ENCODE measurements around the gene CLDN6. TPM values are rescaled to one million over a fixed set of nuclear protein-coding genes. Genes with fewer than 3 reads are reported as not detected.
A peak's percentile ranks its signal among the peaks of the same experiment; 100 is the strongest.

CLDN6 gene
- total and polyA plus RNA-seq, 2 of the 13 experiments (the other 11 are each of a cell fraction or from before 2014, with no cell fraction given) = 5.9 to 7.6 TPM

DNA sequence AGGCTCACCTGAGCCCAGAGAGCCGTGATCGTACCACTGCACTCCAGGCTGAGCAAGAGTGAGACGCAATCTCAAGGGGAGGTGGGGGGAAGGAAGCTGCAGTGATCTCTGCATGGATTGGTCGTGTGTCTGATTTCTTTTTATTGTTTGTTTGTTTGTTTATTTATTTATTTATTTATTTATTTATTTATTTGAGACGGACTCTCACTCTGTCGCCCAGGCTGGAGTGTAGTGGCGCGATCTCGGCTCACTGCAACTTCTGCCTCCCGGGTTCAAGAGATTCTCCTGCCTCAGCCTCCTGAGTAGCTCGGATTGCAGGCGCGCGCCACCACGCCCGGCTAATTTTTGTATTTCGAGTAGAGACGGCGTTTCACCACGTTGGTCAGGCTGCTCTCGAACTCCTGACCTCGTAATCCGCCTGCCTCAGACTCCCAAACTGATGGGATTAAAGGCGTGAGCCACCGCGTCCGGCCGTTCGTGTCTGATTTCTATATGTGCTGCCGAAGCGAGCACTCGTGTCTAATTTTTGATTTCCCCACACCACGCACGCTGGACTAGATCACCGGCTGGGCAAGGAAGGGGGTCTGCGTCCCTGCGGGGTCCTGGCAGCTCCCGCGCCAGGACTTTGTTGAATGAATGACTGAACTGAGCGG is 1.7 kb upstream of the CLDN6 start:
- H3K79me2 ChIP-seq (ENCODE audit: insufficient read depth, low read length) = peaks cover 5% of the 10 kb centered on the region
- ATAC-seq (no peak), DNase-seq (ENCODE audit: low spot score) (no peak), FAIRE-seq (no peak)
- peak overlapping the region; percentile 60 to 93 (median 76); a peak in 5 of 6 replicates for H3K4me3 ChIP-seq (replicated peaks in 1 of 3; ENCODE audit: insufficient read depth in 1 of 3, low read depth in 2 of 3, low read length in 3 of 3)
- peak overlapping the region; percentile 74 for H3K4me2 ChIP-seq (ENCODE audit: low read depth, low read length)
- H3K36me3 ChIP-seq (replicated peaks in 1 of 2; ENCODE audit: control insufficient read depth in 1 of 2, insufficient read depth in 2 of 2, low read length in 2 of 2) = no peaks in the 10 kb centered on the region; a peak in 1 of 5 replicates
- H3K9ac ChIP-seq (ENCODE audit: insufficient read depth, low read depth, low read length) = peak overlapping the region; percentile 62; the same call in 1 of the 2 replicates
- peaks cover 72% of the 10 kb centered on the region for H3K4me1 ChIP-seq (ENCODE audit: insufficient read depth, low read length)
- intact Hi-C loops (cut with micrococcal nuclease; ENCODE audit: unreplicated experiment) (no loop called here), in situ Hi-C loops (cut with HindIII; ENCODE audit: extremely low pct_ligation_motif_present, low pct_unique_long_range_greater_than_20kb) (no loop called here)
- BruUV-seq (replicated peaks) = TSS peak; percentile 61
- H3K9me3 ChIP-seq (ENCODE audit: low read length) = no peaks in the 10 kb centered on the region
- CTCF ChIA-PET (ENCODE audit: low intra/inter-chr PET ratio, low total read pairs) = interaction anchor here (0.8 kb wide), 1 partner anchor 14 kb away, joined by 3 read pairs; no protein-coding TSS in a partner anchor
- no peaks in the 10 kb centered on the region; a peak in 2 of 5 replicates for H3K27me3 ChIP-seq (ENCODE audit: control insufficient read depth in 1 of 2, insufficient read depth in 2 of 2, low read length in 2 of 2)
- H4K20me1 ChIP-seq (ENCODE audit: insufficient read depth, low read length) = peaks cover 26% of the 10 kb centered on the region; the same call in 1 of the 2 replicates
- WGBS (ENCODE audit: low lambda C conversion rate) = 50% methylated on average over 31 of the region's 40 CpGs
- no peak overlapping the region for H2AFZ ChIP-seq (ENCODE audit: low read length)
- peak overlapping the region; percentile 57 for H3K27ac ChIP-seq (ENCODE audit: extremely low read length, insufficient read depth, low read length)
- POLR2A ChIA-PET = interaction anchor here (0.9 to 18.8 kb wide), 12 partner anchors 8 to 139 kb away, joined by 3 to 750 read pairs (median 12); partner anchors contain the start of genes CLDN9, IL32, PAQR4 and PKMYT1
- no peak for TF ChIP-seq ZNF10 (CRISPR knock-in tag; IDR thresholded peaks at IDR 0.05; ENCODE audit: borderline replicate concordance, low read depth)
- TF ChIP-seq, protein P1, sequence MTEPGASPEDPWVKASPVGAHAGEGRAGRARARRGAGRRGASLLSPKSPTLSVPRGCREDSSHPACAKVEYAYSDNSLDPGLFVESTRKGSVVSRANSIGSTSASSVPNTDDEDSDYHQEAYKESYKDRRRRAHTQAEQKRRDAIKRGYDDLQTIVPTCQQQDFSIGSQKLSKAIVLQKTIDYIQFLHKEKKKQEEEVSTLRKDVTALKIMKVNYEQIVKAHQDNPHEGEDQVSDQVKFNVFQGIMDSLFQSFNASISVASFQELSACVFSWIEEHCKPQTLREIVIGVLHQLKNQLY (CRISPR knock-in tag; IDR thresholded peaks at IDR 0.05) = no peak
- TF ChIP-seq, protein P2, sequence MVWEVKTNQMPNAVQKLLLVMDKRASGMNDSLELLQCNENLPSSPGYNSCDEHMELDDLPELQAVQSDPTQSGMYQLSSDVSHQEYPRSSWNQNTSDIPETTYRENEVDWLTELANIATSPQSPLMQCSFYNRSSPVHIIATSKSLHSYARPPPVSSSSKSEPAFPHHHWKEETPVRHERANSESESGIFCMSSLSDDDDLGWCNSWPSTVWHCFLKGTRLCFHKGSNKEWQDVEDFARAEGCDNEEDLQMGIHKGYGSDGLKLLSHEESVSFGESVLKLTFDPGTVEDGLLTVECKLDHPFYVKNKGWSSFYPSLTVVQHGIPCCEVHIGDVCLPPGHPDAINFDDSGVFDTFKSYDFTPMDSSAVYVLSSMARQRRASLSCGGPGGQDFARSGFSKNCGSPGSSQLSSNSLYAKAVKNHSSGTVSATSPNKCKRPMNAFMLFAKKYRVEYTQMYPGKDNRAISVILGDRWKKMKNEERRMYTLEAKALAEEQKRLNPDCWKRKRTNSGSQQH (CRISPR knock-in tag; IDR thresholded peaks at IDR 0.05; ENCODE audit: low read depth) = peak; percentile 94; the same call in 1 of the 2 replicates
- TF ChIP-seq, protein P3, sequence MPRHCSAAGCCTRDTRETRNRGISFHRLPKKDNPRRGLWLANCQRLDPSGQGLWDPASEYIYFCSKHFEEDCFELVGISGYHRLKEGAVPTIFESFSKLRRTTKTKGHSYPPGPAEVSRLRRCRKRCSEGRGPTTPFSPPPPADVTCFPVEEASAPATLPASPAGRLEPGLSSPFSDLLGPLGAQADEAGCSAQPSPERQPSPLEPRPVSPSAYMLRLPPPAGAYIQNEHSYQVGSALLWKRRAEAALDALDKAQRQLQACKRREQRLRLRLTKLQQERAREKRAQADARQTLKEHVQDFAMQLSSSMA (CRISPR knock-in tag; IDR thresholded peaks at IDR 0.05) = peak; percentile 74
- peak; percentile 45 for TF ChIP-seq HDAC1 (CRISPR knock-in tag; IDR thresholded peaks at IDR 0.05)
- peak; percentile 47; the same call in 1 of the 2 replicates for TF ChIP-seq ZNF24 (IDR thresholded peaks at IDR 0.05)
- no peak for TF ChIP-seq NAIF1 (CRISPR knock-in tag; IDR thresholded peaks at IDR 0.05; ENCODE audit: borderline replicate concordance)
- TF ChIP-seq CREB1 (IDR thresholded peaks at IDR 0.05) = no peak
- TF ChIP-seq CREB1 (CRISPR knock-in tag; IDR thresholded peaks at IDR 0.05) = no peak
- TF ChIP-seq, protein P4, sequence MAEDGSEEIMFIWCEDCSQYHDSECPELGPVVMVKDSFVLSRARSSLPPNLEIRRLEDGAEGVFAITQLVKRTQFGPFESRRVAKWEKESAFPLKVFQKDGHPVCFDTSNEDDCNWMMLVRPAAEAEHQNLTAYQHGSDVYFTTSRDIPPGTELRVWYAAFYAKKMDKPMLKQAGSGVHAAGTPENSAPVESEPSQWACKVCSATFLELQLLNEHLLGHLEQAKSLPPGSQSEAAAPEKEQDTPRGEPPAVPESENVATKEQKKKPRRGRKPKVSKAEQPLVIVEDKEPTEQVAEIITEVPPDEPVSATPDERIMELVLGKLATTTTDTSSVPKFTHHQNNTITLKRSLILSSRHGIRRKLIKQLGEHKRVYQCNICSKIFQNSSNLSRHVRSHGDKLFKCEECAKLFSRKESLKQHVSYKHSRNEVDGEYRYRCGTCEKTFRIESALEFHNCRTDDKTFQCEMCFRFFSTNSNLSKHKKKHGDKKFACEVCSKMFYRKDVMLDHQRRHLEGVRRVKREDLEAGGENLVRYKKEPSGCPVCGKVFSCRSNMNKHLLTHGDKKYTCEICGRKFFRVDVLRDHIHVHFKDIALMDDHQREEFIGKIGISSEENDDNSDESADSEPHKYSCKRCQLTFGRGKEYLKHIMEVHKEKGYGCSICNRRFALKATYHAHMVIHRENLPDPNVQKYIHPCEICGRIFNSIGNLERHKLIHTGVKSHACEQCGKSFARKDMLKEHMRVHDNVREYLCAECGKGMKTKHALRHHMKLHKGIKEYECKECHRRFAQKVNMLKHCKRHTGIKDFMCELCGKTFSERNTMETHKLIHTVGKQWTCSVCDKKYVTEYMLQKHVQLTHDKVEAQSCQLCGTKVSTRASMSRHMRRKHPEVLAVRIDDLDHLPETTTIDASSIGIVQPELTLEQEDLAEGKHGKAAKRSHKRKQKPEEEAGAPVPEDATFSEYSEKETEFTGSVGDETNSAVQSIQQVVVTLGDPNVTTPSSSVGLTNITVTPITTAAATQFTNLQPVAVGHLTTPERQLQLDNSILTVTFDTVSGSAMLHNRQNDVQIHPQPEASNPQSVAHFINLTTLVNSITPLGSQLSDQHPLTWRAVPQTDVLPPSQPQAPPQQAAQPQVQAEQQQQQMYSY (CRISPR knock-in tag; IDR thresholded peaks at IDR 0.05) = no peak
- TF ChIP-seq ARNTL (CRISPR knock-in tag; IDR thresholded peaks at IDR 0.05) = no peak
- TF ChIP-seq, protein P5, sequence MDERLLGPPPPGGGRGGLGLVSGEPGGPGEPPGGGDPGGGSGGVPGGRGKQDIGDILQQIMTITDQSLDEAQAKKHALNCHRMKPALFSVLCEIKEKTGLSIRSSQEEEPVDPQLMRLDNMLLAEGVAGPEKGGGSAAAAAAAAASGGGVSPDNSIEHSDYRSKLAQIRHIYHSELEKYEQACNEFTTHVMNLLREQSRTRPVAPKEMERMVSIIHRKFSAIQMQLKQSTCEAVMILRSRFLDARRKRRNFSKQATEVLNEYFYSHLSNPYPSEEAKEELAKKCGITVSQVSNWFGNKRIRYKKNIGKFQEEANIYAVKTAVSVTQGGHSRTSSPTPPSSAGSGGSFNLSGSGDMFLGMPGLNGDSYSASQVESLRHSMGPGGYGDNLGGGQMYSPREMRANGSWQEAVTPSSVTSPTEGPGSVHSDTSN (CRISPR knock-in tag; IDR thresholded peaks at IDR 0.05) = no peak
- TF ChIP-seq, protein P6, sequence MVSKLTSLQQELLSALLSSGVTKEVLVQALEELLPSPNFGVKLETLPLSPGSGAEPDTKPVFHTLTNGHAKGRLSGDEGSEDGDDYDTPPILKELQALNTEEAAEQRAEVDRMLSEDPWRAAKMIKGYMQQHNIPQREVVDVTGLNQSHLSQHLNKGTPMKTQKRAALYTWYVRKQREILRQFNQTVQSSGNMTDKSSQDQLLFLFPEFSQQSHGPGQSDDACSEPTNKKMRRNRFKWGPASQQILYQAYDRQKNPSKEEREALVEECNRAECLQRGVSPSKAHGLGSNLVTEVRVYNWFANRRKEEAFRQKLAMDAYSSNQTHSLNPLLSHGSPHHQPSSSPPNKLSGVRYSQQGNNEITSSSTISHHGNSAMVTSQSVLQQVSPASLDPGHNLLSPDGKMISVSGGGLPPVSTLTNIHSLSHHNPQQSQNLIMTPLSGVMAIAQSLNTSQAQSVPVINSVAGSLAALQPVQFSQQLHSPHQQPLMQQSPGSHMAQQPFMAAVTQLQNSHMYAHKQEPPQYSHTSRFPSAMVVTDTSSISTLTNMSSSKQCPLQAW (CRISPR knock-in tag; IDR thresholded peaks at IDR 0.05) = peak; percentile 44; the same call in 1 of the 2 replicates
- TF ChIP-seq SAP130 (CRISPR knock-in tag; IDR thresholded peaks at IDR 0.05; ENCODE audit: low read depth) = 0 out of 2 replicates have a peak, but pooled peaks have one; percentile 6
